ENCODE measurements around the gene MPI.

- TF ChIP-seq CTCF (IDR thresholded peaks at IDR 0.05) (no peak), POLR2A (IDR thresholded peaks at IDR 0.05) (no peak)
Observed at GRCh38 chr15:74878273-74878672, 11.6 kb upstream of the MPI start.

Measured in lower leg skin (tissue), 3 donors.